Nephron progenitor cell (in vitro differentiated cells): Measurements from ENCODE around the gene HHIP.
A peak's percentile ranks its signal among the peaks of the same experiment; 100 is the strongest.

Source experiments
- DNase-seq: peaks from one replicate; pipeline ENCODE4 v3.0.0; 2021
- H3K27ac Mint-ChIP-seq: 2 replicates; pipeline ENCODE4 v1.8.0; 2021; ENCODE audit warnings: mild to moderate bottlenecking, moderate library complexity, mixed read lengths
- H3K27me3 Mint-ChIP-seq: 2 replicates; pipeline ENCODE4 v1.8.0; 2021; ENCODE audit warnings: mild to moderate bottlenecking, low read depth, mixed read lengths; ENCODE audit not compliant: poor library complexity
- H3K36me3 Mint-ChIP-seq: 2 replicates; pipeline ENCODE4 v1.8.0; 2021; ENCODE audit warnings: low read depth, mixed read lengths
- H3K4me1 Mint-ChIP-seq: 2 replicates; pipeline ENCODE4 v1.8.0; 2021; ENCODE audit warnings: mixed read lengths
- H3K4me3 Mint-ChIP-seq: 2 replicates; pipeline ENCODE4 v1.8.0; 2021; ENCODE audit warnings: mild to moderate bottlenecking, moderate library complexity, mixed read lengths
- H3K9me3 Mint-ChIP-seq: 2 replicates; pipeline ENCODE4 v1.8.0; 2021; ENCODE audit warnings: mild to moderate bottlenecking, moderate library complexity, mixed read lengths
- TF ChIP-seq, protein P1 (sequence below): fragments of 200-600 bp; sonication (generic); IDR thresholded peaks from 2 replicates; pipeline ENCODE4 v1.5.0; 2021; ENCODE audit warnings: antibody characterized with exemption

HHIP gene

DNA sequence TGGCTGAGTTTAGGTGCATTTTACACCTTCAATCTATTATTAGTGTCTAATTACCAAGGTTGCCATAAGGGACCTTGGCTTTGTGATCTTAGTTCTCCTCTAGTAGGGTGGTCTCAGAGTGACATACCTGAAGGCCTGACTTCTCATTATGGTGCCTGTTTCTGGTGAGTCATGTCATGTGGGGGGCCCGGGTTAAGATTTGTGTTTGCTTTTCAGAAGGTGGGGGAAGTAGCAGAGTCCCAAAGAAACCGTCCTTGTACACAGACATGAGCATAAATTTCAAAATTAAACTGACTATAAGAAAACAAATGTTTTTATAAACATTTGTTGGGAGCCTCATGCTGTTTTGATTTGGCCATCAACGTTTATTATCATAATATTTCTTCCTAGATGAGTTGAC lies 74.5 kb downstream of the HHIP start:
- H3K4me3 Mint-ChIP-seq: no peak overlapping the region
- TF ChIP-seq, protein P1, sequence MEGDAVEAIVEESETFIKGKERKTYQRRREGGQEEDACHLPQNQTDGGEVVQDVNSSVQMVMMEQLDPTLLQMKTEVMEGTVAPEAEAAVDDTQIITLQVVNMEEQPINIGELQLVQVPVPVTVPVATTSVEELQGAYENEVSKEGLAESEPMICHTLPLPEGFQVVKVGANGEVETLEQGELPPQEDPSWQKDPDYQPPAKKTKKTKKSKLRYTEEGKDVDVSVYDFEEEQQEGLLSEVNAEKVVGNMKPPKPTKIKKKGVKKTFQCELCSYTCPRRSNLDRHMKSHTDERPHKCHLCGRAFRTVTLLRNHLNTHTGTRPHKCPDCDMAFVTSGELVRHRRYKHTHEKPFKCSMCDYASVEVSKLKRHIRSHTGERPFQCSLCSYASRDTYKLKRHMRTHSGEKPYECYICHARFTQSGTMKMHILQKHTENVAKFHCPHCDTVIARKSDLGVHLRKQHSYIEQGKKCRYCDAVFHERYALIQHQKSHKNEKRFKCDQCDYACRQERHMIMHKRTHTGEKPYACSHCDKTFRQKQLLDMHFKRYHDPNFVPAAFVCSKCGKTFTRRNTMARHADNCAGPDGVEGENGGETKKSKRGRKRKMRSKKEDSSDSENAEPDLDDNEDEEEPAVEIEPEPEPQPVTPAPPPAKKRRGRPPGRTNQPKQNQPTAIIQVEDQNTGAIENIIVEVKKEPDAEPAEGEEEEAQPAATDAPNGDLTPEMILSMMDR: no peak
- H3K9me3 Mint-ChIP-seq: peaks cover 5% of the 10 kb centered on the region
- no peaks in the 10 kb centered on the region for H3K36me3 Mint-ChIP-seq
- DNase-seq: no peak
- no peaks in the 10 kb centered on the region for H3K27me3 Mint-ChIP-seq
- peaks cover 30% of the 10 kb centered on the region for H3K4me1 Mint-ChIP-seq
- peak overlapping the region; percentile 64 for H3K27ac Mint-ChIP-seq

DNA sequence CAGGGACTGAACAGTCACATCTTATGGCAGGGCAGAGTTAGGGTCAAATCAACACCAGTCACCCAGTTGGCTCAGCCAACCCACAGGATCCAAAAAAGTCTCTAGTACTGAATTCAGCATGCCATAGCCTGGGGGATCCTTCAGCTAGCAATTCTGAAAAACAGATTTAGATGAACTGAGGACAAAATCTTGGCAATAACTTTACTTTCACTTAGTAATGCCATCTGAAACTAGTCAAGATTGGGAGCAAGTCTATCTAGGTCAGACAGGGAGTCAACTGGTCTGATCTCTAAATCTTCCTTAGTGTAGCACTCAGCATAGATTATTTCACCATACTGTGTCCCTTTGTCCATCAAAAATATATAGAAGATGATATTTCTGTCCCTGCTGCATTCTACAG lies 76.0 kb downstream of the HHIP start:
- Mint-ChIP-seq H3K4me1 (peaks cover 30% of the 10 kb centered on the region), H3K27me3 (no peaks in the 10 kb centered on the region), H3K9me3 (peaks cover 5% of the 10 kb centered on the region), H3K4me3 (no peak overlapping the region), H3K27ac (no peak overlapping the region), H3K36me3 (no peaks in the 10 kb centered on the region)
- TF ChIP-seq, protein P1: no peak
- no peak for DNase-seq

DNA sequence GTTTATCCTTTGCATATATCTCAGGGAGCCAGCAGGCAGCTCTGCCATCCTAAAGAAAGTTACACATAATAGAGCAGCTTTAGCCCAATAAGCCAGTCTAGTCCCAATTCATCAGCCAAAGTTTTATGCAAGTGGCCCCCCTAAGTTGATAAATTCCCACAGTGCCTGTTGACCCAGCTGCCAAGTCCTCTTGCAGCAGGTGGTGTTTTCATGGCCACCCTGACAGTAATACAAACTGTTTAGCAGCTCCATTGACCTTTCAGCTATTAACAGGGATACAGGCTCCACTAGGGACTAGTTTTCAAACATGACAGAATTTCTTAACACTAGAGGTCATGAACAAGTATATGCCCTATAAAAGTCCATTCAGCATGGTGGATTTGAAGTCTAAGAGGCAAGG lies 77.5 kb downstream of the HHIP start:
- H3K4me1 Mint-ChIP-seq: peaks cover 30% of the 10 kb centered on the region
- TF ChIP-seq, protein P1: no peak
- no peaks in the 10 kb centered on the region for H3K27me3 Mint-ChIP-seq
- H3K27ac Mint-ChIP-seq: no peak overlapping the region
- no peak overlapping the region for H3K4me3 Mint-ChIP-seq
- H3K36me3 Mint-ChIP-seq: no peaks in the 10 kb centered on the region
- H3K9me3 Mint-ChIP-seq: no peaks in the 10 kb centered on the region
- DNase-seq: no peak

DNA sequence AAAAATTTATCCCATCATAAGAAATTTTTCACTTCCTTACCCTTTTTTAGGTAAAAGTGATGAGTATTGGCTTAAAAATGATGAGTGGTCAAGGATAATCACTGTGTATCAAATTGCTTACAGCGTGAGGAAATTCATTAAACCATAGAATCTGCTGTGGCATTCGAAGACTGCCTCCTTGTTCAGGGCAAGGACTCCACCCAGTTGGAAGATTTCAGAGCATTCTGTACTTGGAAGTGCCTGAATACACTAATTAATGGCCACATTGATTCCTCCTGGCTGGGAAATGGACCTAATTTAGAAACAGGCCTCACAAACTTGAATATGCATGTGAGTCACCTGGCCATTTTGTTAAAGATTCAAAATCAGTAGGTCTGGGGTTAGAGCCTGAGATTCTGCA lies 83.2 kb downstream of the HHIP start:
- Mint-ChIP-seq H3K36me3 (no peaks in the 10 kb centered on the region), H3K27me3 (no peaks in the 10 kb centered on the region), H3K4me1 (peaks cover 10% of the 10 kb centered on the region), H3K9me3 (no peaks in the 10 kb centered on the region), H3K4me3 (no peak overlapping the region), H3K27ac (no peak overlapping the region)
- no peak for DNase-seq
- TF ChIP-seq, protein P1: no peak

DNA sequence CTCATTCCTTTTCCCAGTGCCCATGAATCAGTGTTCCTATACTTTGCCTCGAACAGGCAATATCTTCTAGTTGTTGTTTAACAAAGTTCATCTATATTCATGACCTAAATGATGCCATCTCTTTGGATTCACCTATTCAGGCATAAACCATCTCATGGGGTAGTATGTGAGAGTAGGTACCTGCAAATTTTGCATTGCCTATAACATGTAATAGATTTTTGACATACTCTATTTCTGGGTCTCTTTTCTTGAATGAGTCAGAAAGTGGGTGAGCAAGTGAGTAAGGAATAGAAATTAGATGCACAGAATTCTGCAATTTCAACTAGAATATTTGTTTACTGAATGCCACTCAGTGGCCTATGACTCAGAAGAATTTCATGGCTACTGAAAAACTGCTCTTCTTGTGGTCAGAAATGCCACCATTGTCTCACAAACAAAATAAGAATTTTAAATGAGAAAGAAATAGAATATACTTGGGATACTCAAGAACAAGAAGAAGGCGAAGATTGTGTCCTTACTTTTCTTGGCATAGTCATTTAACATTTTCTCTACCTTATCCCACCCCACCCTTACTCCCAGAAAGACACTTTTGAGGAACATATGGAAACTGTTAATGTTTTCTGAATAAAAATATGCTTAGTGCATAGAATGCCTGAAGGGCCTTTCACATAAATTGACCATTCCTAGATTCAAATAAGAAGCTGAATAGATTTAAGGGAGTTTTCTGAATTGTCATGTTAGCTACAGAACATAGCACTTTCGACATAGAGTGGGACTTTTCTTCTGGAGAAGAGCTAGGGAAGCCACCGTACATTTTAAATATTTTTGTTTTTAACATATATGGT lies 86.8 kb downstream of the HHIP start:
- Mint-ChIP-seq H3K4me3 (no peak overlapping the region), H3K27me3 (no peaks in the 10 kb centered on the region), H3K4me1 (peaks cover 16% of the 10 kb centered on the region), H3K9me3 (no peaks in the 10 kb centered on the region), H3K27ac (no peak overlapping the region), H3K36me3 (no peaks in the 10 kb centered on the region)
- no peak for DNase-seq
- TF ChIP-seq, protein P1: no peak

DNA sequence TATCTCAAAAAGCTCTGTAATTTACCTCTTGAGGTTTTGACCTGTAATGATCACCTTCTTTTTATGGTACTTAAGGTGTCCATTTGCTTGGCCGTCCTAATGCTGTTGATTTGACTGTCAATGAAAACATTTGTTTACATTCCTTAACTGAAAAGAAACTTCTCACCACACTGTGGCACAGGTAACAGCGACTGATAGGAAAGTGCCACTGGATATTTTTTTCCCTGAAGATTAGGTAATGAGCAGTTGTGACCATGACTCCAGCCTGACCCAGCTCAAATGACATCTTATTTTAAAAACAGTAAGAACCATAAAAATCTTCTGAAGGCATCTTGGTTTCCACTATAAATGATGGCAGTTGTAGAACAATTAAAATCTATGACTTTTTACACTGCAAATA lies 87.6 kb downstream of the HHIP start:
- H3K9me3 Mint-ChIP-seq: no peaks in the 10 kb centered on the region
- TF ChIP-seq, protein P1: no peak

More for the DNA sequence above, 87.6 kb downstream of the HHIP start:
- no peaks in the 10 kb centered on the region for H3K27me3 Mint-ChIP-seq
- peaks cover 16% of the 10 kb centered on the region for H3K4me1 Mint-ChIP-seq
- no peak for DNase-seq
- no peak overlapping the region for H3K4me3 Mint-ChIP-seq
- H3K27ac Mint-ChIP-seq: no peak overlapping the region
- no peaks in the 10 kb centered on the region for H3K36me3 Mint-ChIP-seq
